GM12801 (cell line): ENCODE results near the gene EID1.

Source experiments
- CTCF ChIP-seq: IDR thresholded peaks from one replicate; pipeline ENCODE4 v1.5.1; 2011; ENCODE audit warnings: control low read depth; ENCODE audit not compliant: insufficient read length; ENCODE audit errors: extremely low read depth

EID1 gene

GRCh38 chr15:48871542-48871941, 6.4 kb upstream of the EID1 start:
- no peak for TF ChIP-seq CTCF

- TF ChIP-seq CTCF = no peak
Observed at GRCh38 chr15:48872632-48873031, 5.3 kb upstream of the EID1 start.

GRCh38 chr15:48875241-48875960, 2.5 kb upstream of the EID1 start:
- TF ChIP-seq CTCF = no peak

- no peak for TF ChIP-seq CTCF
Observed at GRCh38 chr15:48876057-48876456, 1.9 kb upstream of the EID1 start.

- TF ChIP-seq CTCF = no peak
Observed at GRCh38 chr15:48880070-48880634, 2.2 kb downstream of the EID1 start.

- no peak for TF ChIP-seq CTCF
Observed at GRCh38 chr15:48883699-48884098, 5.8 kb downstream of the EID1 start.

GRCh38 chr15:48887144-48887543, 9.2 kb downstream of the EID1 start:
- no peak for TF ChIP-seq CTCF

- no peak for TF ChIP-seq CTCF
Observed at GRCh38 chr15:48888191-48888590, 10.3 kb downstream of the EID1 start.
